HG03175 (cell line): ENCODE measurements around the gene TRERF1.
"Not testable (repeated sequence)": the region's sequence is repeated elsewhere in the genome, so short reads cannot be mapped to it uniquely, and the experiment has no call there.

Experiments used
- ATAC-seq: cut with Tn5 transposase; IDR thresholded peaks from one replicate; pipeline ENCODE4 v1.9.1; 2021; ENCODE audit warnings: mild to moderate bottlenecking, moderate library complexity; ENCODE audit not compliant: unreplicated experiment

Gene TRERF1

DNA sequence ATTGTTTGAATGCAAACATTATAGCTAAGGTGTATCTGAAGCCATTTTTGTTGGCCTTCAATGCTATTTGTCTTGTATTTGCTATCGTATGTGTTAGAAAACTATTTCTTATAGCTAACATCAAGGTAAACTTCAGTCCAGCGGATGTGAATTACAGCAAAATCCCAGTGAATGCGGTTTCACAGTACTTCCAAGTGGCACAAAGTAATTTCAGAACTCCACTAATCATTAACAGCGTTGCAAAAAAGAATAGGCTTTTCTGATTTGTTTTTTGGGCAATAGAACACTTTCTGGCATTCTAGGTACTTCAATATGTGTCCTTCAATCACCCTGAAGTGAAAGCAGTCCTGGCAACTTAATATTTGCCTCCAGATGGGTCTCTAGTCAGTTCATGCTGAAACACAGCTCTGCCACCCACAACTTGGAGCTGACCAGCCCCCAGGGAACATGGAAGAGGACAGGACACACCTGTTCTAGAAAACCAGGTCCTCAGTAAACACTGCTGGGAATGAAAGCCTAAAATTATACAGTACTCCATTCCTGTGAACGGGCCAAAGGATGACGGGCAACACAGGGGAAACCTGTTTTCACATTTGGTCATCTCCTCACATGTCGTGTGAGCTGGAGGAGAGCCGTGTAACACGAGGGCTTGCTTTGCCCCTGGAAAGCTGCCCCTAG, 224.4 kb downstream of the TRERF1 start:
- ATAC-seq, result no peak

DNA sequence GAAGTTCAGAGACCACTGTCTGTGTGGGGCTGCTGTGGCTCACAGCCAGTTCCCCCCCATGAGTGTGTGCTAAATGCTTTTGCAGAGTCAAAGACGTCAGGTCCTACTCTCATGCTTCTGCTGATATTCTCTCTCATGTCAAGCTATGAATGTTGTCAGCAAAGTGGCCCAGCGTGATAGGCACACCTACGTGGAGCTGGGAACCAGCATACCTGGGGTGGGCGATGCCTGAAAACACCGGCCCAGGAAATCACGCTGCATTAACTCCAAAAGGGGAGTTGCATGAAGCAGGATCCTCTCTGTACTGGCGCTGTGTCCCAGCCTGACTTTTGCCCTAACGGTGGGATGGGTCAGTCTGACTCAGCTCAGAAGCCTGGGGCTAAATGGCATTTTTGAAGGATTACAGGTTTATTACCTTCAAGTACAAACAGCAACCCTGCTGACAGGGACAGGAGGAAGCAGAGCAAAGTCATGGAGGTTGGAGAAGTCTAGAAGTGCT, 225.0 kb downstream of the TRERF1 start:
- ATAC-seq, result no peak

DNA sequence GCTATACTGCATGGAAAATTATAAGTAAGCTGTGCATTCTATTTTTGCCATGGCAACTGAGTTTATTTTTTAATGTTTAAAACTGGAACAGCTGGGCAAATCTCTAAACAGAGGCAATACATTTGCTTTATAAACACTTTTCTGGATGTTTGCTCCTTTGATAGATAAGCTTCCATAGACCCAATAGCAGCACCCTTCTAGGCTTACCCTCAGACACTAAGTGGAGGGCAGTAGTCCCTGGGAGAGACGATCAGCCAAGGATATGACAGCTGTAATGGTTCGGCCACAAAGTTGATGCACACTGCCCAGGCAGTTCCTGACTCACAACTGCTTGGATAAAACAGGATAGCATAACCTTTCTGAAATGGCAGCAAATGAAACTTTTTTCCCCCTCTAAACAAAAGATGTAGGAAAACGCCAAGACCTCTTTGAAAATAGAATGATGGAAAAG, 225.5 kb downstream of the TRERF1 start:
- no peak for ATAC-seq

- no peak for ATAC-seq
Measured at GRCh38 chr6:42225419-42225818, 226.3 kb downstream of the TRERF1 start.

- no peak for ATAC-seq
Measured at GRCh38 chr6:42225029-42225339, 226.7 kb downstream of the TRERF1 start.

- ATAC-seq, result peak; percentile 90
Measured at GRCh38 chr6:42224222-42225028, 227.3 kb downstream of the TRERF1 start.

GRCh38 chr6:42222448-42222847, 229.3 kb downstream of the TRERF1 start:
- ATAC-seq, result no peak

DNA sequence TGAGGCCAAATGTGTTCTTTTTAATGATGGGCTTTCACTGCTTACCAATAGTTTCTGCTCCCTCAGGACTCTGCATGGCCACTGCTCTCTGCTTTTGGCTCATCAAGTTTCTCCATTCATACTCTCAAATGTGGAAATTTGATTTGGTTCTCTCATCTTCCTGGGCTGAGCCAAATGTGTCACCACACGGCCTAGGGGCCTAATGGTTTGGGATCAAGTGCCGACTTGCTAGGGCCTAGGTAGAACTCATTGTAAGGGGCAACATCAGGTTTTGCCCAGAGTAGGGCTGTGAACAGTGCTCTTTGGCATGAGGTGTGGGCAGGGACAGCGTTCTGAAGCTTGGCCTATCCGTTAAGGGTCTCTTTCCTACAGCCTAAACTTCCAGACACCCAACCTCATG, 230.2 kb downstream of the TRERF1 start:
- ATAC-seq, result no peak

GRCh38 chr6:42220807-42221206, 230.9 kb downstream of the TRERF1 start:
- no peak for ATAC-seq

GRCh38 chr6:42217519-42218367, 234.0 kb downstream of the TRERF1 start, which contains the start of gene MRPS10:
Gene MRPS10 (minus strand): TSS chr6:42217861. CDS start chr6:42217849, 12 bp downstream.
- peak; percentile 94 for ATAC-seq

DNA sequence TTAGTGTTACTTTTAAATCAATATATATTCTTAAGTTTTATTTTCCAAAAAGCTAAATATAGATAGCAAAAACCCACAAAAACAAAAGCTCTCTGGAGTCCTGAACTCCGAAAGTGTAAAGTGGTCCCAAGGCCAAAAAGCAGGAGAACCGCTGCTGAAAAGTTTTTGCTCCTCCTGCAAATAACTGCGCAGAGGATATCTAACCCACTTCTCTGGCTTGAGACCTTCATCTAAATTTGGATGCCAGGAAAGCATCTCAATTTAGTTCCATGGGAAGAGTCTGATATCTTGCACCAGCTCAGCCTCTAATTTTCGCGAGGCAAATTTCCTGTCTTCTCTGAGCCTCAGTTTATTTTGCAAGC, 234.6 kb downstream of the TRERF1 start:
- ATAC-seq, result no peak

GRCh38 chr6:42216495-42216894, 235.2 kb downstream of the TRERF1 start:
- ATAC-seq, result not testable (repeated sequence)

- ATAC-seq, result no peak
Measured at GRCh38 chr6:42212442-42212841, 239.3 kb downstream of the TRERF1 start.

- ATAC-seq, result no peak
Measured at GRCh38 chr6:42211726-42212125, 240.0 kb downstream of the TRERF1 start.

DNA sequence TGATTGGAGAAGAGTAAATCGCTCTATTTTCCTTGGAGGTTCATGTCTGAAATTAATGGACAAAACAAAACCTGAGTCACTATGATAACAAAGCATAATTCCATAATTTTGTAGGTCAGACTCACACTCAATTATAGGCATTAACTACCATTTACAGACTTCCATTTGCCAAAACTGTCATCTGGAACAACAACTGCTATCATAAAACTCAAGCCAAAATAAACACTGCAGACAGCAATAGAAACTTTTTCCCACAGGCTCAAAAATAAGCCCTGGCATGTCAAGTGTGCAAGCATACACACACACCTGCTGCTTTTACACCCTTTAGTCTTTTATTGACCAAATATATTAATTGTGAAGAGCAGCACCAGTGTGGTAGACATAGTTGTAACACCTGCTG, 241.2 kb downstream of the TRERF1 start:
- no peak for ATAC-seq

- ATAC-seq, result not testable (repeated sequence)
Measured at GRCh38 chr6:42207559-42207958, 244.2 kb downstream of the TRERF1 start.

GRCh38 chr6:42204768-42205282, 246.9 kb downstream of the TRERF1 start:
- ATAC-seq, result no peak

- no peak for ATAC-seq
Measured at GRCh38 chr6:42203183-42203582, 248.5 kb downstream of the TRERF1 start.

GRCh38 chr6:42202131-42202915, 249.4 kb downstream of the TRERF1 start:
- ATAC-seq, result not testable (repeated sequence)

DNA sequence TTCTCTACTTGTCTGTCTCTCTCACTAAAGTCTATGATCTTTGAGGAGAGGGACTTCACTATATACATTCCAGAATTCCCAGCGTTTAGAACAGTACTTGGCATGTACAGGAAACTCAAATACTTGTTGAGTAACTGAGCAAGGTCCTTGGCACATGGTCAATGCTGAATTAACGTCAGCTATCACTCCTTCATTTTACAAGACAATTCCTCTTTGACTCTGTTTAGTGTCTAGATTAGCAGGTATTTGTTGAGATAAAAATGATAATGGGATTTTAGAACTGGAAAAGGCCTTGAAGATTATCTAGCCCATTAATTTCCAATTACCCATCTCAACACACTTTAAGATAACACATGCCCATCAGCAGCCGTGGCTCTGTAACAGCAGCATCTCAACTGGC, 250.3 kb downstream of the TRERF1 start:
- no peak for ATAC-seq
